Activated CD4-positive, alpha-beta T cell treated with anti-CD3 and anti-CD28 coated beads, Interleukin-2, amount 50 U/mL, for 1 hour (primary cell): ENCODE data around the gene IL17D.

Source experiments
- DNase-seq: peaks from one replicate; pipeline ENCODE4 v3.0.0-alpha.2; 2020

IL17D gene

GRCh38 chr13:20696073-20696472, 7.4 kb upstream of the IL17D start:
- DNase-seq = no peak

GRCh38 chr13:20699715-20700114, 3.8 kb upstream of the IL17D start:
- no peak for DNase-seq

- DNase-seq = no peak
Observed at GRCh38 chr13:20700288-20700687, 3.2 kb upstream of the IL17D start.

GRCh38 chr13:20701461-20701860, 2.0 kb upstream of the IL17D start:
- no peak for DNase-seq

GRCh38 chr13:20702530-20702914, 977 bp upstream of the IL17D start:
- no peak for DNase-seq

- peak; percentile 65 for DNase-seq
Observed at GRCh38 chr13:20703780-20704458, 420 bp downstream of the IL17D start.

- no peak for DNase-seq
Observed at GRCh38 chr13:20704459-20705069, 1.1 kb downstream of the IL17D start.

GRCh38 chr13:20706661-20707060, 3.2 kb downstream of the IL17D start:
- DNase-seq = no peak

GRCh38 chr13:20708216-20708615, 4.7 kb downstream of the IL17D start:
- DNase-seq = no peak

- DNase-seq = no peak
Observed at GRCh38 chr13:20709369-20709768, 5.9 kb downstream of the IL17D start.

GRCh38 chr13:20709782-20710181, 6.3 kb downstream of the IL17D start:
- DNase-seq = no peak

GRCh38 chr13:20711301-20712044, 8.0 kb downstream of the IL17D start:
- DNase-seq = no peak

- no peak for DNase-seq
Observed at GRCh38 chr13:20713014-20713376, 9.5 kb downstream of the IL17D start.

GRCh38 chr13:20713751-20714150, 10.3 kb downstream of the IL17D start:
- DNase-seq = no peak

GRCh38 chr13:20714161-20714560, 10.7 kb downstream of the IL17D start:
- DNase-seq = no peak

GRCh38 chr13:20714563-20715329, 11.2 kb downstream of the IL17D start:
- no peak for DNase-seq

- no peak for DNase-seq
Observed at GRCh38 chr13:20715330-20715712, 11.8 kb downstream of the IL17D start.

GRCh38 chr13:20716951-20717350, 13.5 kb downstream of the IL17D start:
- DNase-seq = no peak

- DNase-seq = no peak
Observed at GRCh38 chr13:20717581-20718542, 14.4 kb downstream of the IL17D start.

- no peak for DNase-seq
Observed at GRCh38 chr13:20718958-20719566, 15.6 kb downstream of the IL17D start.

GRCh38 chr13:20719783-20720182, 16.3 kb downstream of the IL17D start:
- DNase-seq = no peak

- no peak for DNase-seq
Observed at GRCh38 chr13:20720499-20720898, 17.0 kb downstream of the IL17D start.
